Endometrial microvascular endothelial cells (primary cell): Measurements from ENCODE around the gene THAP3. TPM values are rescaled to one million over a fixed set of nuclear protein-coding genes. Genes with fewer than 3 reads are reported as not detected.

ENCODE experiments used
- in situ Hi-C: cut with HindIII; loops from 2 replicates; pipeline ENCODE4 v1.10.0; 2017; ENCODE audit warnings: low sequenced_read_pairs, low pct_unique_long_range_greater_than_20kb; ENCODE audit errors: inconsistent ontology term
- total RNA-seq: library from RNA; depleted of rRNA; stranded (reverse); fragments of >200 nt; gene quantifications from one replicate; pipeline ENCODE4 v1.2.3, GENCODE V29; 2015; ENCODE audit errors: inconsistent ontology term

Gene THAP3, protein sequence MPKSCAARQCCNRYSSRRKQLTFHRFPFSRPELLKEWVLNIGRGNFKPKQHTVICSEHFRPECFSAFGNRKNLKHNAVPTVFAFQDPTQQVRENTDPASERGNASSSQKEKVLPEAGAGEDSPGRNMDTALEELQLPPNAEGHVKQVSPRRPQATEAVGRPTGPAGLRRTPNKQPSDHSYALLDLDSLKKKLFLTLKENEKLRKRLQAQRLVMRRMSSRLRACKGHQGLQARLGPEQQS
- 30.4 TPM for total RNA-seq

DNA sequence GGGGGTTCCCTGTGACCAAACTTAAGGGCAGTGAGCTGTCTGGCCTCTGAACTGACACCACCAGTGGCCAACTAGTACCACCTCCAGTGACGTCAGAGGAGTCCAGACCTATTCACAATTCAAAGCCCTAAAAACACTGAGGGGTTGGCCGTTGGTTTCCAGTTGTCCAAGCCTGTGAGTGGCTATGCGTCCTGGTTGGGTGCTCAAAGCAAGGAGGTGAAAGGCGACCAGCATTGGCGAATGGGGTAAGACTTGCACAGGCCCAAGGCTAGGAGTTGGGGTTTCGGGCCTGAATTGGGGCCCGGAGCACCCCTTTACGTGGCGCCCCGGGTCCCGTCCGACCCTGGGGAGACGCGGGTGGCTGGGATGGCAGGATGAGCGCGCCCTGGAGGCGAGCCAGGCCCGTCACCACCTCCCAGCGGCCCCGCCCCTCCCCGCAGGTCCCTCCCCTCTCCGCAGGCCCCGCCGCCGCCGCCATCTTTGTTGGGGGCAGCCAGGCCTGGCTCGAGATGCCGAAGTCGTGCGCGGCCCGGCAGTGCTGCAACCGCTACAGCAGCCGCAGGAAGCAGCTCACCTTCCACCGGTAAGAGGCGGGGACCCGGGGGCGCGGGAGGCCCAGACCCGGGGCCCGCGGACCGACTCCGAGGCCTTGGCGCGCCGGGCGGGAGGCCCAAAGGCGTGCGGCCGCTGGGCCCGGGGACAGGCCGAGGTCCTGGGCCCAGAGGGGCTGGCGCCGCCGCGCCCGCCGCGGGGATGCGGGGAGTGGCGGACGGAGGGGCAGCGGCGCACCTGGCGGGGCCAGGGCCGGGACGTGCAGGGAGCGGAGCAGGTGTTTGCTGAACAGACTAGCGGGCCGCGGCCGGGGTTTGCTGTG, at the start of gene THAP3:
TSS of gene THAP3 (plus strand) at position 159 of the 874 bp plus-strand sequence. CDS start at position 510, 351 bp downstream.
- in situ Hi-C loops = no loop called here

DNA sequence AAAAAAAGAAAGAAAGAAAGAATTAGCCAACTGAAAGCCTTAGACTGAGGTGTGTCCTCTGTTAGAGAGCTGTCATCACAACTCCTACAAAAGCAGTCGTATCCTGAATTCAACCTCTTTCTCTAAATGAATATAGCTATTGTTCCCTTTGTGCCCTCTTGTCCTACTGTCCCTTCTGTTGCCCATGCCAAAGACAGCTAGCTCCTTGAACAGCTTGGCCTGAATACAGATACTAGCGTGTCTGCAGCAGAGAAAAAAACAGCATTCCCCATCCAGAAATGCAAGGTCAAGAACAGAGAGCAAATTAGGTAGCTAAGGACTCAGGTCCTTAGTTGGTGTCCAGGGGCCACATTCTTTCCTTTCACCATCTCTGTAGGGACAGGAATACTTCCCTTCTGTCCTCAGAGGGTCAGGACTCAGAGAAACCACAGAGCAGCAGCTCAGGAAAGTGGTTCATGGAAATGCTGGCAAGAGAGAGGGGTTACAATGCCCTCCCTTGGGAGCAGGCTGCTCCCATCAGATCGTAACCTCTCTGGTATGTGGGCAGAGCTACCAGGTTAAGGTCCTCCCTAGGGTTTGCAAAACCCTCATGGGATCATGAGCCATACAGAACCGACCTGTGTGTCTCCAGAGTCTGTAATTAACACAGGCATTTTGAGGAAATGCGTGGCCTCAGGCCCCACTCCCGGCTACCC, 46.7 kb upstream of the THAP3 start:
- in situ Hi-C loops = no loop called here

DNA sequence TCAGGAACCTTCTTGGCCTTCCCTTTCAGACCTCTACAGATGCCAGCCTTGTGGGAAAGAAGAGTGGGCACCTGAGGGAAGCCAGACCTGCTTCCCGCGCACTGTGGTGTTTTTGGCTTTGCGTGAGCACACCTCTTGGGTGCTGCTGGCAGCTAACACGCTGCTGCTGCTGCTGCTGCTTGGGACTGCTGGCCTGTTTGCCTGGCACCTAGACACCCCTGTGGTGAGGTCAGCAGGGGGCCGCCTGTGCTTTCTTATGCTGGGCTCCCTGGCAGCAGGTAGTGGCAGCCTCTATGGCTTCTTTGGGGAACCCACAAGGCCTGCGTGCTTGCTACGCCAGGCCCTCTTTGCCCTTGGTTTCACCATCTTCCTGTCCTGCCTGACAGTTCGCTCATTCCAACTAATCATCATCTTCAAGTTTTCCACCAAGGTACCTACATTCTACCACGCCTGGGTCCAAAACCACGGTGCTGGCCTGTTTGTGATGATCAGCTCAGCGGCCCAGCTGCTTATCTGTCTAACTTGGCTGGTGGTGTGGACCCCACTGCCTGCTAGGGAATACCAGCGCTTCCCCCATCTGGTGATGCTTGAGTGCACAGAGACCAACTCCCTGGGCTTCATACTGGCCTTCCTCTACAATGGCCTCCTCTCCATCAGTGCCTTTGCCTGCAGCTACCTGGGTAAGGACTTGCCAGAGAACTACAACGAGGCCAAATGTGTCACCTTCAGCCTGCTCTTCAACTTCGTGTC, 45.9 kb upstream of the THAP3 start:
- in situ Hi-C loops = no loop called here

DNA sequence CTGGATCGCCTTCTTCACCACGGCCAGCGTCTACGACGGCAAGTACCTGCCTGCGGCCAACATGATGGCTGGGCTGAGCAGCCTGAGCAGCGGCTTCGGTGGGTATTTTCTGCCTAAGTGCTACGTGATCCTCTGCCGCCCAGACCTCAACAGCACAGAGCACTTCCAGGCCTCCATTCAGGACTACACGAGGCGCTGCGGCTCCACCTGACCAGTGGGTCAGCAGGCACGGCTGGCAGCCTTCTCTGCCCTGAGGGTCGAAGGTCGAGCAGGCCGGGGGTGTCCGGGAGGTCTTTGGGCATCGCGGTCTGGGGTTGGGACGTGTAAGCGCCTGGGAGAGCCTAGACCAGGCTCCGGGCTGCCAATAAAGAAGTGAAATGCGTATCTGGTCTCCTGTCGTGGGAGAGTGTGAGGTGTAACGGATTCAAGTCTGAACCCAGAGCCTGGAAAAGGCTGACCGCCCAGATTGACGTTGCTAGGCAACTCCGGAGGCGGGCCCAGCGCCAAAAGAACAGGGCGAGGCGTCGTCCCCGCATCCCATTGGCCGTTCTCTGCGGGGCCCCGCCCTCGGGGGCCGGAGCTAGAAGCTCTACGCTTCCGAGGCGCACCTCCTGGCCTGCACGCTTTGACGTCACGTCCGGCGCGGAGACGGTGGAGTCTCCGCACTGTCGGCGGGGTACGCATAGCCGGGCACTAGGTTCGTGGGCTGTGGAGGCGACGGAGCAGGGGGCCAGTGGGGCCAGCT, 45.1 kb upstream of the THAP3 start, which contains the start of gene ZBTB48:
TSS of gene ZBTB48 (plus strand) at position 621 of the 745 bp plus-strand sequence. CDS start 616 bp downstream, outside the sequence.
- in situ Hi-C loops = no loop called here

DNA sequence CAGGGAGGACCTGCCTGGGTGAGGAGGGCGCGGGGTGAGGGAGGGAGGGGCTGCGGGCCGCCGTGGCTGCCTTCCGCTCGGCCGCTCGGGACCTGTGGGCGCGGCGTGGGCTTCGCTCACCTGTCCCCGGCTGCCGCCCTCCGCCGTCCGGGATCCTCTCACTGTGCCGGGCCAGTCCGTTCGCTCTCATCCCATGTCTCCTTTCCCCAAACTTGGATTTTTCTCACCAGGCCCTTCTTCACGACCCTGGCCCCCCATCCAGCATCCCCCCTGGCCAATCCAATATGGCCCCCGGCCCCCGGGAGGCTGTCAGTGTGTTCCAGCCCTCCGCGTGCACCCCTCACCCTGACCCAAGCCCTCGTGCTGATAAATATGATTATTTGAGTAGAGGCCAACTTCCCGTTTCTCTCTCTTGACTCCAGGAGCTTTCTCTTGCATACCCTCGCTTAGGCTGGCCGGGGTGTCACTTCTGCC, 44.5 kb upstream of the THAP3 start:
- in situ Hi-C loops = no loop called here

DNA sequence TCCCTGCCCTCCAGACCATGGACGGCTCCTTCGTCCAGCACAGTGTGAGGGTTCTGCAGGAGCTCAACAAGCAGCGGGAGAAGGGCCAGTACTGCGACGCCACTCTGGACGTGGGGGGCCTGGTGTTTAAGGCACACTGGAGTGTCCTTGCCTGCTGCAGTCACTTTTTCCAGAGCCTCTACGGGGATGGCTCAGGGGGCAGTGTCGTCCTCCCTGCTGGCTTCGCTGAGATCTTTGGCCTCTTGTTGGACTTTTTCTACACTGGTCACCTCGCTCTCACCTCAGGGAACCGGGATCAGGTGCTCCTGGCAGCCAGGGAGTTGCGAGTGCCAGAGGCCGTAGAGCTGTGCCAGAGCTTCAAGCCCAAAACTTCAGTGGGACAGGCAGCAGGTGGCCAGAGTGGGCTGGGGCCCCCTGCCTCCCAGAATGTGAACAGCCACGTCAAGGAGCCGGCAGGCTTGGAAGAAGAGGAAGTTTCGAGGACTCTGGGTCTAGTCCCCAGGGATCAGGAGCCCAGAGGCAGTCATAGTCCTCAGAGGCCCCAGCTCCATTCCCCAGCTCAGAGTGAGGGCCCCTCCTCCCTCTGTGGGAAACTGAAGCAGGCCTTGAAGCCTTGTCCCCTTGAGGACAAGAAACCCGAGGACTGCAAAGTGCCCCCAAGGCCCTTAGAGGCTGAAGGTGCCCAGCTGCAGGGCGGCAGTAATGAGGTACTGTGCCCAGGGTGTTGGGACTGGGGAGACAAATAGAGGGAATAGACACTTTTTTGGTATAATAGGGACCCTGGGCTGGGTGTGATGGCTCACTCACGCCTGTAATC, 43.9 kb upstream of the THAP3 start:
- in situ Hi-C loops = no loop called here

DNA sequence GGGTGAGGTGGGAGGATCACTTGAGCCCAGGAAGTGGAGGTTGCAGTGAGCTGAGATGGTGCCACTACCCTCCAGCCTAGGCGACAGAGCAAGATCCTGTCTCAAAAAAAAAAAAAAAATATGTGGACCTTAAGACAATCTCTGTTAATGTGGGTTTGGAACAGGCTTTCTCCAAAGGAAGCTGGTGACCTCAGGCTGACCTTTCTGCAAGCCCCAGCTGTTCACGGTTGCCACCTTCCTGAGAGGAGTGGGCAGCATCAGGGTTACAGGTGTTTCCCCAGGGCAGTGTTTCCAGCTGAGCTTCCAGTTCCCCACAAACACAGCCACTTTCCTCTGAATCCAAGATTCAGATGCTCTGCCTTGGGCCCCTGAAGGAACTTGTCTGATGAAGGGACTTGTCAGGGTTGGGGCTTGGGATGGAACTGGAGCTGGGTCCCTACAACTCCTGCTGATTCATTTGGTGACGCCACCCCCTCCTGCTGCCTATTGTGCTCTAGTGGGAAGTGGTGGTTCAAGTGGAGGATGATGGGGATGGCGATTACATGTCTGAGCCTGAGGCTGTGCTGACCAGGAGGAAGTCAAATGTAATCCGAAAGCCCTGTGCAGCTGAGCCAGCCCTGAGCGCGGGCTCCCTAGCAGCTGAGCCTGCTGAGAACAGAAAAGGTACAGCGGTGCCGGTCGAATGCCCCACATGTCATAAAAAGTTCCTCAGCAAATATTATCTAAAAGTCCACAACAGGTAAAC, 42.9 kb upstream of the THAP3 start:
- in situ Hi-C loops = no loop called here

DNA sequence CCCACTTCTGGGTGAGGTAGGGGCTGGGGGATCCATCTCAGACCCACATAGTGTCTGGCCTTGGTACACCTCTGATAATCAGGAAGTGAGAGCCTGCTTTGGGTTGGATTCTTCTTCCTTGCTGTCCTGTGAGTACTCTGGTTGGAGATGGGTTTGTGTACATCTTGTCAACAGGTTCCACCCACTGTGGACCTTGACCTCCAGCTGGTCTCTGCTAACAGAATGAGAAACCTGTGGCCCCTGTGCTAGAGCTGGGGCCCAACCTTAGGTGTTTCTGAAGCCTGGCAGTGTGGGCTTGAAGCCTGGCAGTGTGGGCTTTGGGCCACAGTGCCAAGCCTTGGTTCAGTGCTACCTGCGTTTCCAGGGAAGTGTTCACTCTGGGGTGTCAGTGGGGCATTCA, 42.3 kb upstream of the THAP3 start:
- in situ Hi-C loops = no loop called here

DNA sequence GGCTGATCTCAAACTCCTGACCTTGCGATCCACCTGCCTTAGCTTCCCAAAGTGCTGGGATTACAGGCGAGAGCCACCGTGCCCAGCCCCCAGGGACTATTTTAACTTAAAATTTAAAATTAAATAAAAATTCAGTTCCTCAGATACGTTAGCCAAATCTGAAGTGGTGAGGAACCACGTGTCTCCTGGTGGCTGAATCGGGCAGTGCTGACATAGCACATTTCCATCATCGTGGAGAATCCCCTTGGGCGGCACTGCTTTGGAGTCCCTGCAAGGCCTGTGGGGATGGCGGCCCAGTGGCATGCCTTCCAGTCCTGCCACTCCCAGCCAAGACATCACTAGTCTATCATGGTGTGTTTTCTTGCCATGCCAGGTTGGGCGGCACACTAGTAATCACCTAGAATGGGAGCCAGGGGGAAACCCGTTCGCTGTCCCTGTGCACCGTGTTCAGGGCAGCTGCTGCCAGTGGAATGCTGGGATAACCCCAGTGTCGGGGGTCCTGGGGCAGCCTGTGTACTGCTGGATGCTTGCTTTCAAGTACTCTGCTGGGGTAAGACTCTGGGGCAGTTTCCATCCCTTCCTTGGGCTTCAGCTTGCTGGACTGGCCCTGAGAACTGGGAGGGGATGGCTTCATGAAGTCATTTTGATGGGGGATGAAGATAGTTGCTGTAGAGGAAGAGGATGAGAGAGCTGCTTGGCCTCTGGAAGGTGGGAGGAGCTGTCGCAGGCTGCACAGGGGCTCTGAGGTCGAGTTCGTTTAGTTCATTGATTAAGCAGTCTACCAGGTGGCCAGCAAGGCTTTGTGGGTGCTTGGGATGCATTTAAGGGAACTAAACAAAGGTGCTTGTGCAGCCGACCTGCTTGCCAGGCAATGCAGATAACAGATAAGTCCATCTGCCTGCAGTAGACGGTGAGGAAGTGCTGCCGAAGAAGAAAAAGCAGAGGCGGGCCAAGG, 40.3 kb upstream of the THAP3 start:
- in situ Hi-C loops = no loop called here

DNA sequence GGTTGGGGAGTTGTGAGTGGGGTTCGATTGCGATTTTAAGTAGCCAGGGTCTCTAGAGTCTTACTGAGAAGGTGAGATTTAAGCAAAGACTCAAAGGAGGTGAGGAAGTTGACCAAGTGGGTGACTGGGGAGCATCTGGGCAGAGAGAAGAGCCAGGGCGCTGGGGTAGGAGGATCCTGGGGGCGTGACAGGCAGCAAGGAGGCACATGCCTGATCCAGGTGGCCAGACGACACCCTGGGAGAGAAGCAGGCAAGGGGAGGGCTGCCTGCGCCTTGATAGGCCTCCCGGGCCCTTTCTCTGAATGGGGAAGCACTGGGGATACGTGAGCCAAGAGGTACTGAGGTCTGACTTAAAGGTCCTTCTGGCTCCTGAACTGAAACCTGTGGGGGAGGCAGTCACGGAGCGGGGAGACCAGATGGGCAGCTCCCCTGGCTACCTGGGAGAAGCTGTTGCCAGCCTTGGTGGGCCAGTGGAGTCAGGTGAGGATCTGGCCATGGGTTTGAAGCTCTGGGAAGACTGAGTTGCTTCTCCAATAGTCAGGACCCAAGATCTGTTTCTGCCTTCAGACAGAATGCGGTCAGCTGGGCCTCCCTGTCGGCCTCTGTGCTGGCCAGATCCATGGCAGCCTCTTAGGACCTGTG, 39.5 kb upstream of the THAP3 start:
- in situ Hi-C loops = no loop called here

DNA sequence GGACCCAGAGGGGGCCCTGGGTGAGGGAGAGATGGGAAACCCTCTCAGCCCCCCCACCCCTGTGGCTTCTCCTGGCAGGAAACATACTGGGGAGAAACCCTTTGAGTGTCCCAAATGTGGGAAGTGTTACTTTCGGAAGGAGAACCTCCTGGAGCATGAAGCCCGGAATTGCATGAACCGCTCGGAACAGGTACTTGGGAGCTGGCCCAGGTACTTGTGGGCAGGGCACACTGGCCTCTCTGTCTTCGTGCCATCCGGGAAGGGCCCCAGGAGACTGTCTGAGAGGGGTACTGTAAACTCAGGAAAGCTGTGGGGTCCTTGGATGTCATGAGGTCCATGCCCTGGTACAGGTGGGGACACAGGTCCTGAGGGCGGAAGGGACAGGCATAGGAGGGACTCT, 38.8 kb upstream of the THAP3 start:
- in situ Hi-C loops = no loop called here

DNA sequence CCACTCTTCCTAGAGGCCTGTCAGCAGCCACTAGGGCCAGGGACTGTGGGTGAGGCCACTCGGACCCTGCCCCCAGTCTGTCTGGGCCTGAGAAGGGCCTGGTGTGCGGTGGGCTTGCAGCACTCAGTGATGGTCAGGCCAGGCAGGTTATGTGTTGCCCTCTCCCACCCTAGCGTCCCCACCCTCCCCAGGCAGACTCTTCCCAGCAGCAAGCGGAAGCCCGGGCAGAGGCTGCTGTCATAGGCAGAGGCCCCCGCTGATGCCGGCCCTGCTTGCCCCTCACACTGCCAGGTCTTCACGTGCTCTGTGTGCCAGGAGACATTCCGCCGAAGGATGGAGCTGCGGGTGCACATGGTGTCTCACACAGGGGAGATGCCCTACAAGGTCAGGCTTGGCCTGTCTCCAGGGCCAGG, 38.3 kb upstream of the THAP3 start:
- in situ Hi-C loops = no loop called here

DNA sequence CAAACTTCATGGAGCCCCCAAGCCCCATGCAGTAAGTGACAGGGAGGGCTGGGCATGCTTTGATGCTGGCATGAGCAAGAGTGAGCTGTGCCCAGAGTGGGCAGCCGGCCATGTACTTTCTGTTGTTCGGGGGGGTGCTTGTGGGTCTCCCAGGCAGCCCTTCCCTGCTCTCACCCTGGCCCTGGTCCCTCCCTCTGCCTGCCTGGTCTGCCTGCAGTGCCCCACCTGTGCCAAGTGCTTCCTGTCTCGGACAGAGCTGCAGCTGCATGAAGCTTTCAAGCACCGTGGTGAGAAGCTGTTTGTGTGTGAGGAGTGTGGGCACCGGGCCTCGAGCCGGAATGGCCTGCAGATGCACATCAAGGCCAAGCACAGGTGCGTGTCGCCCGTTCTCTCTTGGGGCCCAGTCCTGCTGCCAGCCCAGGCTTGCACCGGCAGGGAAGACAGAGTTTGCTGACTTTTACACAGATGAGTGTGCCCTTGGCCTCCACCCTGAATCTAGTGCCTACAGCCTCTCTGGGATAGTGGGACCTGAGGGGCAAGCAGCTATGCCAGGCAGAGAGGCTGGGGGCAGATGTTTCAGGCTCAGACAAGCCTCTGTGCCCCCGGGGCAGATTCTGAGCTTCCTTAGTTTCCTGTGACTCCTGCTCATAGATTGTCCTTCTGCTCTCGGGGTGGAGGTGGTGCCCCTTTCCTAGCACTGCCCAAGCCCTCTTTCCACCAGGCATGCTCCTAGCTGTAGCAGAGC, 37.2 kb upstream of the THAP3 start:
- in situ Hi-C loops = no loop called here

DNA sequence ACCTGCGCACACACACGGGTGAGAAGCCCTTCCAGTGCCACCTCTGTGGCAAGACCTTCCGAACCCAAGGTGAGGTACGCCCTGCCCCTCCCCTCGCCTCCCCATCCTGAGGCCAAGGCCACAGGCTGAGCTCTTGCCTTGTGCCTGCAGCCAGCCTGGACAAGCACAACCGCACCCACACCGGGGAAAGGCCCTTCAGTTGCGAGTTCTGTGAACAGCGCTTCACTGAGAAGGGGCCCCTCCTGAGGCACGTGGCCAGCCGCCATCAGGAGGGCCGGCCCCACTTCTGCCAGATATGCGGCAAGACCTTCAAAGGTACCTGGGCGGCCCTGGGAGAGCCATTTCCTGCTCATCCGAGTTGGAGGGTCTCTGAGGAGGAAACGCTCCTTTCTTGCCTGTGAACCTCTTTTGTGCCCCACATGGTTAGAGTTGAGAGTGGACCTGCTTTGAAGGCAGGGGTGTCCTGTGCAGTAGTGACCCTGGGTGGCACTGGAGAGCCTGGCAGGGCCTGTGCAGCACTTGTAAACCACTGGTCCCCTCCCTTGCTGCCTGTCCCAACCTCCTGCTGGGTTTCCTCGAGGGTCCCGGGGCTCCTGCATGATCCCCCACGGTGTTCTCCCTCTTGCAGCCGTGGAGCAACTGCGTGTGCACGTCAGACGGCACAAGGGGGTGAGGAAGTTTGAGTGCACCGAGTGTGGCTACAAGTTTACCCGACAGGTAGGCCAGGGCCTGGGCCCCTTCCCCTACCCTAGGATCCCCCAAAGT, 36.4 kb upstream of the THAP3 start:
- in situ Hi-C loops = no loop called here
